ENCODE results near the gene RNF130. TPM values are rescaled to one million over a fixed set of nuclear protein-coding genes. Genes with fewer than 3 reads are reported as not detected.
A peak's percentile ranks its signal among the peaks of the same experiment; 100 is the strongest.

Gene RNF130
- total RNA-seq, 2 experiments from 2014 or later, result 3.8 to 4.3 TPM

DNA sequence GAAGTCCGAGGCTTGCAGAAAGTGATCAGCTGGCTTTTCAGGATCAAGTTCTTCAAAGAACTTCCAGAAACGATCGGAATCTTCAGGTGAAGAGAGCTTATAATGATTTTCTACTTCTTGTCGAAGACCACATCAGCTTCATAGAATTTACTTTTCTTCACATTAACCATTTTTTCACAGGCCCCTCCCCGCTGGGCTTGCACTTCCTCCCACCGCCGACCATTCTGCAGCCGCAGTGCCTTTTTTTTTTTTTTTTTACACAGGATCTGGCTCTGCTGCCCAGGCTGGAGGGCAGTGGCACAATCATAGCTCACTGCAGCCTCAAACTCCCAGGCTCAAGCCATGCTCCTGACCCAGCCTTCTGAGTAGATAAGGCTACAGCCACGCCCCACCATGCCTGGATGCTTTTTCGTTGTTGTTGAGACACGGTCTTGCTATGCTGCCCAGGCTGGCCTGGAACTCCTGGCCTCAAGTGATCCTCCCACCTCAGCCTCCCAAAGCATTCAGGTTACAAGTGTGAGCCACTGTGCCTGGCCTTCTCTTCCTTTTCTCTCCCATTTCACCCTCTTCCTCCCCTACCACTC, 15.3 kb upstream of the RNF130 start:
- H3K27ac Mint-ChIP-seq, result no peak overlapping the region
- DNase-seq, result no peak

GRCh38 chr5:180085837-180086236, 14.3 kb upstream of the RNF130 start:
- no peak overlapping the region for H3K27ac Mint-ChIP-seq
- ChIA-PET CTCF (interaction anchor here (0.6 kb wide), 1 partner anchor 366 kb away, joined by 3 read pairs; no protein-coding TSS in a partner anchor), POLR2A (no interaction called here)
- H3K9me3 Mint-ChIP-seq, result no peaks in the 10 kb centered on the region
- no peaks in the 10 kb centered on the region for H3K36me3 Mint-ChIP-seq (ENCODE audit: low read depth)
- peaks cover 2% of the 10 kb centered on the region for H3K27me3 Mint-ChIP-seq
- DNase-seq, result no peak
- H3K4me3 Mint-ChIP-seq, result no peak overlapping the region
- H3K4me1 Mint-ChIP-seq, result peaks cover 19% of the 10 kb centered on the region

More for the DNA sequence above, 15.3 kb upstream of the RNF130 start:
- CTCF ChIA-PET, result no interaction called here
- Mint-ChIP-seq H3K27me3 (no peaks in the 10 kb centered on the region), H3K9me3 (no peaks in the 10 kb centered on the region), H3K4me3 (no peak overlapping the region), H3K36me3 (ENCODE audit: low read depth) (no peaks in the 10 kb centered on the region), H3K4me1 (peaks cover 24% of the 10 kb centered on the region)
- POLR2A ChIA-PET, result no interaction called here

- no peak for DNase-seq
- Mint-ChIP-seq H3K4me1 (peaks cover 18% of the 10 kb centered on the region), H3K36me3 (ENCODE audit: low read depth) (no peaks in the 10 kb centered on the region), H3K27ac (no peak overlapping the region), H3K27me3 (peaks cover 7% of the 10 kb centered on the region), H3K9me3 (peaks cover 2% of the 10 kb centered on the region), H3K4me3 (no peak overlapping the region)
- ChIA-PET CTCF (no interaction called here), POLR2A (no interaction called here)
These were observed 13.3 kb upstream of the RNF130 start for GRCh38 chr5:180084638-180085561.

GRCh38 chr5:180083529-180084060, 12.0 kb upstream of the RNF130 start:
- no peak for DNase-seq
- H3K27me3 Mint-ChIP-seq, result peaks cover 13% of the 10 kb centered on the region
- no peak overlapping the region for H3K4me3 Mint-ChIP-seq
- H3K9me3 Mint-ChIP-seq, result peaks cover 2% of the 10 kb centered on the region
- H3K36me3 Mint-ChIP-seq (ENCODE audit: low read depth), result no peaks in the 10 kb centered on the region
- POLR2A ChIA-PET, result no interaction called here
- peaks cover 17% of the 10 kb centered on the region for H3K4me1 Mint-ChIP-seq
- CTCF ChIA-PET, result no interaction called here
- no peak overlapping the region for H3K27ac Mint-ChIP-seq

DNA sequence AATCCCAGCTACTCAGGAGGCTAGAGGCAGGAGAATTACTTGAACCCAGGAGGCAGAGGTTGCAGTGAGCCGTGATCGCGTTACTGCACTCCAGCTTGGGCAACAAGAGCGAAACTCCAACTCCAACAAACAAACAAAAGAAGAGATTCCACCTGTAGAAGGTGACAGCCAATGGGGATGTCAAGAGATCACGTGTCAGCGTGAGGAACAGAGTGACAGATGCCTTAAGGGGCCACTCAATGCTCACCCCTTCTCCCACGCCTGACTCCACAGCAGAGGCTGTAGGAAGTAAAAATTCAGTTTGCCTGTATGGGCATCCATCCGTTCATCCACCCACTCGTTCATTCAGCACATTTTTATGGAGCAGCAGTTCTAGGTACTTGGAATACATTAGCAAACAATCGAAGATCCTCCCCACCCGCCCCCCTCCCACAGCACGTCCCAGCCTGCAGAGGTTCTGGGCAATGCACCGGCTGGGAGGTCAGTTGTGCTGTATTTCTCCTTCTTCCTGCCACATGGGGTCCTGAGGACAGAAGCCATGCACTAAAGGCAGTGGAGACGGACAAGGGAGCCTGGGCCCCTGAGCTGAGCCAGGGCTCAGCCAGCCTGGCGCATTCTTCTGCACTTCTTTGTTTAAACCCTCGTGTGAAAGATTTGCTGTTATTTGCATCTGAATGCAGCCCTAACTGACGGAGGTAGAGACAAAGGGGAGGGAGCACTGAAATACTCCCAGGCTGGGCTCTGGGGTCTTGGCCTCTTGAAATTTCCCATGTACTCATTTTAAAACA, 11.3 kb upstream of the RNF130 start:
- H3K9me3 Mint-ChIP-seq, result peaks cover 2% of the 10 kb centered on the region
- ChIA-PET POLR2A (no interaction called here), CTCF (no interaction called here)
- no peaks in the 10 kb centered on the region for H3K36me3 Mint-ChIP-seq (ENCODE audit: low read depth)
- H3K27ac Mint-ChIP-seq, result no peak overlapping the region
- peaks cover 19% of the 10 kb centered on the region for H3K27me3 Mint-ChIP-seq
- peaks cover 17% of the 10 kb centered on the region for H3K4me1 Mint-ChIP-seq
- no peak overlapping the region for H3K4me3 Mint-ChIP-seq
- no peak for DNase-seq

DNA sequence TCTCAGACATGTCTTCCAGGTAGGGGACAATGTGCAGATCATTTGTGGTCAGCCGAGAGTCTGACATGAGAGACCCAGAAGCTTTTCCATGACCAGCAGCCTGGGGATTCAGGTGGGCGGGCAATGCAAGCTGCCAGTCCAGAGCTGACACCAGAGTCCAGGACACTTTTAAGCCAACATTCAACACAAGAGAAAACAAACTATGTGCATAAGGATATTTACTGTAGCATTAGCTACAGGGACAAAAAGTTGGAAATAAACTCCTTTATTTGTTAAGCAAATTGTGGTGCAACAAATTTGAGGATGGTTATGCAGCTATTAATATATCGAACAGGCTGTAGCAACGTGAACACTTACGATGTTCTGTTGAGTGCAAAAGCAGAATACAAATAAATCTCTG, 9.9 kb upstream of the RNF130 start:
- DNase-seq, result no peak
- Mint-ChIP-seq H3K27ac (no peak overlapping the region), H3K4me3 (no peak overlapping the region), H3K4me1 (peaks cover 11% of the 10 kb centered on the region), H3K27me3 (peaks cover 20% of the 10 kb centered on the region), H3K9me3 (peaks cover 2% of the 10 kb centered on the region), H3K36me3 (ENCODE audit: low read depth) (no peaks in the 10 kb centered on the region)
- ChIA-PET CTCF (interaction anchor here (3.4 kb wide), 1 partner anchor 10 kb away, joined by 19 read pairs; no protein-coding TSS in a partner anchor), POLR2A (no interaction called here)

DNA sequence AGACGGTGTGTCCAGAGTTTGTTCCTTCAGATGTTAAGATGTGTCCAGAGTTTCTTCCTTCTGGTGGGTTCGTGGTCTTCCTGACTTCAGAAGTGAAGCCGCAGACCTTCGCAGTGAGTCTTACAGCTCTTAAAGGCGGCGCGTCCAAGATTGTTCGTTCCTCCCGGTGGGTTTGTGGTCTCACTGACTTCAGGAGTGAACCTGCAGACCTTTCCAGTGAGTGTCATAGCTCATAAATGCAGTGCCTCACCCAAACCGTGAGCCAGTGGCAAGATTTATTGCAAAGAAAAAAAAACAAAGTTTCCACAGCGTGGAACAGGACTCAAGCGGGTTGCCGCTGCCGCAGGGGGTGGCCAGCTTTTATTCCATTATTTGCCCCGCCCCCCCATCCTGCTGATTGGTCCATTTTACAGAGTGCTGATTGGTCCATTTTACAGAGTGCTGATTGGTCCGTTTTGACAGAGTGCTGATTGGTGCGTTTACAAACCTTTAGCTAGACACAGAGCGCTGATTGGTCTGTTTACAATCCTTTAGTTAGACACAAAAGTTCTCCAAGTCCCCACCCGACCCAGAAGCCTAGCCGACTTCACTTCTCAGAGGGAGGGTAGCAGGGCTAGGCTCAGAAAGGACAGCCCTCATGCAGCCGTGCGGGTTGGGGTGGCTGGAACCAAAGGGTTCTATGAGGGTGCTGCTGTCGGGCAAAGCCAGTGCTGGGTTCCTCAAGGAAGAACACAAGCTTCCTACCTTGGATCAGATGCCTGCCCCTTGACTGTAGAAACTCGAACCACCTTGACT, 9.1 kb upstream of the RNF130 start:
- H3K27ac Mint-ChIP-seq, result no peak overlapping the region
- CTCF ChIA-PET, result interaction anchor here (3.4 kb wide), 1 partner anchor 11 kb away, joined by 19 read pairs; no protein-coding TSS in a partner anchor
- peak; percentile 21 for DNase-seq
- peaks cover 2% of the 10 kb centered on the region for H3K9me3 Mint-ChIP-seq
- H3K36me3 Mint-ChIP-seq (ENCODE audit: low read depth), result no peaks in the 10 kb centered on the region
- H3K27me3 Mint-ChIP-seq, result peaks cover 21% of the 10 kb centered on the region
- peaks cover 5% of the 10 kb centered on the region for H3K4me1 Mint-ChIP-seq
- H3K4me3 Mint-ChIP-seq, result no peak overlapping the region
- POLR2A ChIA-PET, result no interaction called here

GRCh38 chr5:180079702-180080466, 8.3 kb upstream of the RNF130 start:
- no peak for DNase-seq
- Mint-ChIP-seq H3K27ac (no peak overlapping the region), H3K4me3 (no peak overlapping the region), H3K4me1 (peaks cover 3% of the 10 kb centered on the region), H3K9me3 (peaks cover 2% of the 10 kb centered on the region), H3K36me3 (ENCODE audit: low read depth) (no peaks in the 10 kb centered on the region), H3K27me3 (peaks cover 22% of the 10 kb centered on the region)
- ChIA-PET POLR2A (no interaction called here), CTCF (interaction anchor here (0.8 to 3.4 kb wide), 2 partner anchors 12 to 172 kb away, joined by 3 to 19 read pairs; no protein-coding TSS in a partner anchor)

DNA sequence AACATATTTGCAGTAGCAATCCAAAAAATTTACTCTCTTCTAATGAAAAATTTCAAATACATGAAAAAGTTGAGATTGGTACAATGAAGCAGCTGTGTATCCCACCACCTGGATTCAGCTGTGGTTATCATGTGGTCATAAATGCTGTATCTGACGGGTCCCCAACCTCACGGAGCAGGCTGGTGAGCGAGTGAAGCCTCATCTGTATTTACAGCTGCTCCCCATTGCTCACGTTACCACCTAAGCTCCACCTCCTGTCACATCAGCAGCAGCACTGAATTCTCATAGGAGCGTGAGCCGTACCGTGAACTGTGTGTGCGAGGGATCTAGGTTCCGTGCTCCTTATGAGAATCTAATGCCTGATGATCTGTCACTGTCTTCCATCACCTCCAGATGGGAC, 6.8 kb upstream of the RNF130 start:
- no peak overlapping the region for H3K27ac Mint-ChIP-seq
- ChIA-PET CTCF (interaction anchor here (0.5 to 1.3 kb wide), 2 partner anchors 14 to 108 kb away, joined by 3 read pairs; no protein-coding TSS in a partner anchor), POLR2A (no interaction called here)
- no peaks in the 10 kb centered on the region for H3K36me3 Mint-ChIP-seq (ENCODE audit: low read depth)
- peaks cover 3% of the 10 kb centered on the region for H3K4me1 Mint-ChIP-seq
- H3K9me3 Mint-ChIP-seq, result peaks cover 2% of the 10 kb centered on the region
- H3K27me3 Mint-ChIP-seq, result peaks cover 24% of the 10 kb centered on the region
- no peak for DNase-seq
- H3K4me3 Mint-ChIP-seq, result no peak overlapping the region

GRCh38 chr5:180077594-180078284, 6.2 kb upstream of the RNF130 start:
- peaks cover 26% of the 10 kb centered on the region for H3K27me3 Mint-ChIP-seq
- H3K36me3 Mint-ChIP-seq (ENCODE audit: low read depth), result no peaks in the 10 kb centered on the region
- H3K4me1 Mint-ChIP-seq, result peaks cover 6% of the 10 kb centered on the region
- POLR2A ChIA-PET, result no interaction called here
- CTCF ChIA-PET, result interaction anchor here (0.5 to 1.3 kb wide), 2 partner anchors 14 to 109 kb away, joined by 3 read pairs; no protein-coding TSS in a partner anchor
- no peak overlapping the region for H3K4me3 Mint-ChIP-seq
- DNase-seq, result no peak
- peaks cover 2% of the 10 kb centered on the region for H3K9me3 Mint-ChIP-seq
- H3K27ac Mint-ChIP-seq, result no peak overlapping the region

- Mint-ChIP-seq H3K27ac (no peak overlapping the region), H3K9me3 (peaks cover 2% of the 10 kb centered on the region), H3K27me3 (peaks cover 27% of the 10 kb centered on the region), H3K36me3 (ENCODE audit: low read depth) (no peaks in the 10 kb centered on the region), H3K4me1 (peaks cover 15% of the 10 kb centered on the region), H3K4me3 (no peak overlapping the region)
- CTCF ChIA-PET, result no interaction called here
- POLR2A ChIA-PET, result no interaction called here
- DNase-seq, result no peak
These were observed 4.1 kb upstream of the RNF130 start for GRCh38 chr5:180075703-180076102.
